ENCODE measurements around the gene IL3.

DNA sequence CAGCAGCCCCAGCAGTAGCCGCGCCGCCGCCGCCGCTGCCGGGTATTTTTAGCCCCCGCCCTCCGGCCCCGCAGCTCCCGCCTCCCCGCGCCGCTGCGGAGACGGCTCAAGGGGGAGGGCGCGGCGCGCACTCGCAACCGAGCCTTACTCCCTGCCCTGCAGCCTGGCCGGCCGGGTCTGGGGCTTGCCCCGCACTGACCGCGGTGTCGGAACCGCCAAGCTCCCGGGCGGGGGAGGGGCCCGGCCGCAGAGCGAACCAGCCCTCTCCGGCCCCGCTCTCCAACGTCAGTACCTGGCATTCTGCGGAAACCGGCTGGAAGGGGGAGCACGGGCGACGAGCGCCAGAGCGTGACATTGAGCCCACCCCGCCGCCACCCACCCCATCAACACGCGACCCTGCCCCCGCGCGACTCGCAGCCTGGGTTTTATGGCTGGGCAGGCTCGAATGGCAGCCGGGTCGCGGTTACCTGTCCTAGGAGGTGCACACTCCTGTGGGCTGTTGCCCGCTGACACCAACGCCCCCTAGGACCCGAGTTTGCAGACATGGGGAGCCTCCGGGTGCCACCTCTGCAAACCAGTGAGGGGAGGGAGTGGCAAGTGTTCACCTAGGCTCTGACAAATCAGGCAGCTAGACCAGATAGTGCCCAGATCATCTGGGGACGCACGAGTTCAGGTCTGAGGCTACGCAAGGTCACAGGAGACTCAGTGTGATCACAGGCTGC is 48.7 kb upstream of the IL3 start, which contains the start of gene ACSL6:
- no peak for TF ChIP-seq TAF7 (tag; IDR thresholded peaks at IDR 0.05)
- TF ChIP-seq JUN (IDR thresholded peaks at IDR 0.05; ENCODE audit: borderline replicate concordance, low read depth, low read length), result no peak
- no peak for TF ChIP-seq JUN (CRISPR knock-in tag; IDR thresholded peaks at IDR 0.05; ENCODE audit: borderline replicate concordance)
- TF ChIP-seq, protein P1, sequence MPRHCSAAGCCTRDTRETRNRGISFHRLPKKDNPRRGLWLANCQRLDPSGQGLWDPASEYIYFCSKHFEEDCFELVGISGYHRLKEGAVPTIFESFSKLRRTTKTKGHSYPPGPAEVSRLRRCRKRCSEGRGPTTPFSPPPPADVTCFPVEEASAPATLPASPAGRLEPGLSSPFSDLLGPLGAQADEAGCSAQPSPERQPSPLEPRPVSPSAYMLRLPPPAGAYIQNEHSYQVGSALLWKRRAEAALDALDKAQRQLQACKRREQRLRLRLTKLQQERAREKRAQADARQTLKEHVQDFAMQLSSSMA (CRISPR knock-in tag; IDR thresholded peaks at IDR 0.05), result no peak
- TF ChIP-seq, protein P2, sequence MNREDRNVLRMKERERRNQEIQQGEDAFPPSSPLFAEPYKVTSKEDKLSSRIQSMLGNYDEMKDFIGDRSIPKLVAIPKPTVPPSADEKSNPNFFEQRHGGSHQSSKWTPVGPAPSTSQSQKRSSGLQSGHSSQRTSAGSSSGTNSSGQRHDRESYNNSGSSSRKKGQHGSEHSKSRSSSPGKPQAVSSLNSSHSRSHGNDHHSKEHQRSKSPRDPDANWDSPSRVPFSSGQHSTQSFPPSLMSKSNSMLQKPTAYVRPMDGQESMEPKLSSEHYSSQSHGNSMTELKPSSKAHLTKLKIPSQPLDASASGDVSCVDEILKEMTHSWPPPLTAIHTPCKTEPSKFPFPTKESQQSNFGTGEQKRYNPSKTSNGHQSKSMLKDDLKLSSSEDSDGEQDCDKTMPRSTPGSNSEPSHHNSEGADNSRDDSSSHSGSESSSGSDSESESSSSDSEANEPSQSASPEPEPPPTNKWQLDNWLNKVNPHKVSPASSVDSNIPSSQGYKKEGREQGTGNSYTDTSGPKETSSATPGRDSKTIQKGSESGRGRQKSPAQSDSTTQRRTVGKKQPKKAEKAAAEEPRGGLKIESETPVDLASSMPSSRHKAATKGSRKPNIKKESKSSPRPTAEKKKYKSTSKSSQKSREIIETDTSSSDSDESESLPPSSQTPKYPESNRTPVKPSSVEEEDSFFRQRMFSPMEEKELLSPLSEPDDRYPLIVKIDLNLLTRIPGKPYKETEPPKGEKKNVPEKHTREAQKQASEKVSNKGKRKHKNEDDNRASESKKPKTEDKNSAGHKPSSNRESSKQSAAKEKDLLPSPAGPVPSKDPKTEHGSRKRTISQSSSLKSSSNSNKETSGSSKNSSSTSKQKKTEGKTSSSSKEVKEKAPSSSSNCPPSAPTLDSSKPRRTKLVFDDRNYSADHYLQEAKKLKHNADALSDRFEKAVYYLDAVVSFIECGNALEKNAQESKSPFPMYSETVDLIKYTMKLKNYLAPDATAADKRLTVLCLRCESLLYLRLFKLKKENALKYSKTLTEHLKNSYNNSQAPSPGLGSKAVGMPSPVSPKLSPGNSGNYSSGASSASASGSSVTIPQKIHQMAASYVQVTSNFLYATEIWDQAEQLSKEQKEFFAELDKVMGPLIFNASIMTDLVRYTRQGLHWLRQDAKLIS (CRISPR knock-in tag; IDR thresholded peaks at IDR 0.05), result no peak
- TF ChIP-seq, protein P3, sequence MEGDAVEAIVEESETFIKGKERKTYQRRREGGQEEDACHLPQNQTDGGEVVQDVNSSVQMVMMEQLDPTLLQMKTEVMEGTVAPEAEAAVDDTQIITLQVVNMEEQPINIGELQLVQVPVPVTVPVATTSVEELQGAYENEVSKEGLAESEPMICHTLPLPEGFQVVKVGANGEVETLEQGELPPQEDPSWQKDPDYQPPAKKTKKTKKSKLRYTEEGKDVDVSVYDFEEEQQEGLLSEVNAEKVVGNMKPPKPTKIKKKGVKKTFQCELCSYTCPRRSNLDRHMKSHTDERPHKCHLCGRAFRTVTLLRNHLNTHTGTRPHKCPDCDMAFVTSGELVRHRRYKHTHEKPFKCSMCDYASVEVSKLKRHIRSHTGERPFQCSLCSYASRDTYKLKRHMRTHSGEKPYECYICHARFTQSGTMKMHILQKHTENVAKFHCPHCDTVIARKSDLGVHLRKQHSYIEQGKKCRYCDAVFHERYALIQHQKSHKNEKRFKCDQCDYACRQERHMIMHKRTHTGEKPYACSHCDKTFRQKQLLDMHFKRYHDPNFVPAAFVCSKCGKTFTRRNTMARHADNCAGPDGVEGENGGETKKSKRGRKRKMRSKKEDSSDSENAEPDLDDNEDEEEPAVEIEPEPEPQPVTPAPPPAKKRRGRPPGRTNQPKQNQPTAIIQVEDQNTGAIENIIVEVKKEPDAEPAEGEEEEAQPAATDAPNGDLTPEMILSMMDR (IDR thresholded peaks at IDR 0.05 in 2 of 3, conservative IDR thresholded peaks at IDR 0.05 in 1 of 3; ENCODE audit: insufficient read depth in 2 of 3, low read depth in 1 of 3, low read length in 3 of 3), result no peak
- TF ChIP-seq ZNF146 (CRISPR knock-in tag; IDR thresholded peaks at IDR 0.05; ENCODE audit: unreplicated experiment), result no peak
- TF ChIP-seq, protein P4, sequence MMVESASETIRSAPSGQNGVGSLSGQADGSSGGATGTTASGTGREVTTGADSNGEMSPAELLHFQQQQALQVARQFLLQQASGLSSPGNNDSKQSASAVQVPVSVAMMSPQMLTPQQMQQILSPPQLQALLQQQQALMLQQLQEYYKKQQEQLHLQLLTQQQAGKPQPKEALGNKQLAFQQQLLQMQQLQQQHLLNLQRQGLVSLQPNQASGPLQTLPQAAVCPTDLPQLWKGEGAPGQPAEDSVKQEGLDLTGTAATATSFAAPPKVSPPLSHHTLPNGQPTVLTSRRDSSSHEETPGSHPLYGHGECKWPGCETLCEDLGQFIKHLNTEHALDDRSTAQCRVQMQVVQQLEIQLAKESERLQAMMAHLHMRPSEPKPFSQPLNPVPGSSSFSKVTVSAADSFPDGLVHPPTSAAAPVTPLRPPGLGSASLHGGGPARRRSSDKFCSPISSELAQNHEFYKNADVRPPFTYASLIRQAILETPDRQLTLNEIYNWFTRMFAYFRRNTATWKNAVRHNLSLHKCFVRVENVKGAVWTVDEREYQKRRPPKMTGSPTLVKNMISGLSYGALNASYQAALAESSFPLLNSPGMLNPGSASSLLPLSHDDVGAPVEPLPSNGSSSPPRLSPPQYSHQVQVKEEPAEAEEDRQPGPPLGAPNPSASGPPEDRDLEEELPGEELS (CRISPR knock-in tag; IDR thresholded peaks at IDR 0.05; ENCODE audit: borderline replicate concordance), result no peak

Data from K562 (cell line).